HG02763 (cell line): ENCODE results near the gene KRTAP10-7.
"Not testable (repeated sequence)": the region's sequence is repeated elsewhere in the genome, so short reads cannot be mapped to it uniquely, and the experiment has no call there.

Source experiments
- ATAC-seq: cut with Tn5 transposase; IDR thresholded peaks from one replicate; pipeline ENCODE4 v1.9.1; 2021; ENCODE audit warnings: mild to moderate bottlenecking, moderate library complexity; ENCODE audit not compliant: unreplicated experiment

KRTAP10-7 gene

DNA sequence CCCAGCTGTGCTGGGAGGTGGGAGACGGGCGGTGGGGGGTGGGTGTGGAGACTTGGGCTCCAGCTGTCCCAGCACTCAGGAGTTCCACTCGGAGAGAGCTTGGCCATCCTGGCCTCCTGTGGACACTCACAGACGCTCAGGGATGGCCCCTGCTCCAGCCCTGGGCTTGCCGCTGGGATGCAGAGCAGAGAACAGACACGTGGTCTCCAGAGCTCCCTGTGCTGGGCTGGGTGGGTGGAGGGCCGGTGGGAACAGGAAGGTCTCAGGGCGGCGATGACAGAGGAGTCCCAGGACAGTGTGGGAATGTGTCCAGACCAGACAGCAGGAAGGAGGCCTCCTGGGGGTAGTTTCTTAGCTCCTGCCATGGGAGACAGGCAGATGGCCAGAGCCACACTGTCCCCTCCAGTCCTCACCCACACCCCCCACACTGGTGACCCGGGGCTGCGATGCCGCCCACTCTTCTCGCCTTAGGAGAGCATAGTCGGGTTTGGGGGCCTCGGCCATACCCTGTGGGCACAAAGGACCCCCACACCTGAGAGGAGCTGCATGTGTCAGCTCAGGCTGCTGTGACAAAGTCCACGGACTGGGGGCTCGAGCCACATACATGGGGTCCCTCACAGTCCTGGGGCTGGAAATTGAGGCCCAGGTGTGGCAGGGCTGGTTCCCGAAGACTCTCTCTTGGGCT is 28.5 kb downstream of the KRTAP10-7 start:
- ATAC-seq, result no peak

DNA sequence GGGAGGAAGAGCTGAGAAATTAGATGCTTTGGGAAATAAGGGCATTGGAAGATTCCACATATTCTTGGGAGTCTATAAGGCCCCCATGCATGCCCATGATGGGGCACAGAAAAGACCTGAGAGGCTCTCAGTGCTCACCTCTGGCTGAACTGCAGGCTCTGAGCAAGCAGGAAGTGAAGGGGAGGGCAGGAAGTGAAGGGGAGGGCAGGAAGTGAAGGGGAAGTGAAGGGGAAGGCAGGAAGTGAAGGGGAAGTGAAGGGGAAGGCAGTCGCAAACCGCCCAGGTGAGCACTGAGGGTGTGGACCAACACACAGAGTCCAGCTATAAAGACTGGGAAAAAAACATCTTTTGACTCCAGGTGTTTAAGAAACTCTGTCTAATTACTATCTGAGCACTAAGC is 30.0 kb downstream of the KRTAP10-7 start:
- no peak for ATAC-seq

DNA sequence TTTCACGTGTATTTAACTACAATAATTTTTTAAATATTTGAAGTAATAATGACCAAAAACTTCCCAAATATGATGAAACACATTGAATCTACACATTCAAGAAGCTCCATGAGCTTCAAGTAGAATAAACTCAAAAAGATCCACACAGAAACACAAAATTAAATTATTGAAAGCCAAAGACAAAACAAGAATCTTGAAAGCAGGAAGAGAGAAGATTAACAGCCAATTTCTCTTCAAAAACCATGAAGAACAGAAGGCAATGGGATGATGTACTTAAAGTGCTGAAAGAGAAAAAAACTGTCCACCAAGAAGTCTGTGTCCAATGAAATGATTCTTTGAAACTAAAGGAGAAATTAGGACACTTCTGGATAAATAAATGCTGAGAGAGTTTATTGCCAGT is 31.7 kb downstream of the KRTAP10-7 start:
- no peak for ATAC-seq

DNA sequence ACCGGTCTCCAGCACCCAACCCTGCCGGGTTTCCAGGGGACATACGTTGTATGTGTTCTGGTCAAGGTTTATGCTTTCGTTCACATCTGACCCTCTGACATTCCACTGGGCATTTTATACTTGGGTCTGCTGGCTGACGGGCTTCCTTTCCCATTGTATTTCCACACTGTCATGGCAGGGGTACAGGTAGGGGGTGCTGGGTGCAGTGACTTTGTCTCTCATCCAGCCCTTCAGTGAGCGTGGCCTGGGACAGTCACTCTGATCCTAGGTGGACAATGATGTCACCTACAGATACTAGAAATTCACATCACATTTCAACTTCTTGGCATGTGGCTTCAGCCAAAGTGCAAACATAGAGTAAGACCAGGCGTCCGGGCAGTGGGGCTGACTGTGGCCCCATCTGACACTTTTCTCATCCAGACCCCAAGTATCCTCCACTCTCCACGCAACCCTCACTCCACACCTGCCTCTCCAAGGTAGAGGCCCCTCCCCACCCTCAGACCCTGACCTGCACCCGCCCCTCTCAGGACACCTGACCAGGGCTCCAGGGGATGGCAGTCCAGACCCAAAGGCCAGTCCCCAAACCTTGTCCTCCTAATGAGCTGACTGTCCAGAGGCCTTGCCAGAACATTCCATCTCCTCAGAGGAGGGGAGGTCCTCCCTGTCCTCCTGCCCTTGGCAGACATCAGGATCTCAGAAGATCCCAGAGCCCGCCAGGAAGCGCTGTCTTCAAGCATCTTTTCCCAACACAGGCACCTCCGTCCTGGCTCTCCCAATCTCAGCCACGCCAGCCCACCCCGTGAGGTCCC is 36.0 kb downstream of the KRTAP10-7 start:
- no peak for ATAC-seq

DNA sequence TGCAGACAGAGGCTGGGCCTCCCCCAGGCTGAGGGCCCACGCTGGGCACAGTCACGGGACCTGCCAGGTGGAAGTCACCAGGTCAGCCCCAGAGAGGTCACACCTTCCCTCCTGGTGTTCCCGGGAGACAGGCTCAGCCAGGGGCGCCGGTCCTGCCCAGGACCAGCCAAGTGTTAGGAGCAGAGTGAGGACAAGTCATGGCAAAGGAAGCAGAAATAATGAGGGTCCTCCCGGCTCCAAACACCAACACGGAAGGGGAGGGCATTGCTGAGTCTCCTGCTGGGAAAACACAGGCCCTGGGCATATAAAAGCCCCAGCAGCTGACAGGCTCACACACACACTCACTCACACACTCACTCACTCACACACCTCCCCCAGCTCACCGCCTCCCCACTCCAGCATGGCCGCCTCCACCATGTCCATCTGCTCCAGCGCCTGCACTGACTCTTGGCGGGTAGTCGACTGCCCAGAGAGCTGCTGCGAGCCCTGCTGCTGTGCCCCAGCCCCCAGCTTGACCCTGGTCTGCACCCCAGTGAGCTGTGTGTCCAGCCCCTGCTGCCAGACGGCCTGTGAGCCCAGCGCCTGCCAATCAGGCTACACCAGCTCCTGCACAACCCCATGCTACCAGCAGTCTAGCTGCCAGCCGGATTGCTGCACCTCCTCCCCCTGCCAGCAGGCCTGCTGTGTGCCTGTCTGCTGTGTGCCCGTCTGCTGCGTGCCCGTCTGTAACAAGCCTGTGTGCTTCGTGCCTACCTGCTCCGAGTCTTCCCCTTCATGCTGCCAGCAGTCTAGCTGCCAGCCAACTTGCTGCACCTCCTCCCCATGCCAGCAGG is 36.8 kb downstream of the KRTAP10-7 start, which contains the start of gene KRTAP10-10:
TSS of gene KRTAP10-10 (plus strand) at position 339 of the 833 bp plus-strand sequence. CDS start at position 401, 62 bp downstream.
- ATAC-seq, result no peak

DNA sequence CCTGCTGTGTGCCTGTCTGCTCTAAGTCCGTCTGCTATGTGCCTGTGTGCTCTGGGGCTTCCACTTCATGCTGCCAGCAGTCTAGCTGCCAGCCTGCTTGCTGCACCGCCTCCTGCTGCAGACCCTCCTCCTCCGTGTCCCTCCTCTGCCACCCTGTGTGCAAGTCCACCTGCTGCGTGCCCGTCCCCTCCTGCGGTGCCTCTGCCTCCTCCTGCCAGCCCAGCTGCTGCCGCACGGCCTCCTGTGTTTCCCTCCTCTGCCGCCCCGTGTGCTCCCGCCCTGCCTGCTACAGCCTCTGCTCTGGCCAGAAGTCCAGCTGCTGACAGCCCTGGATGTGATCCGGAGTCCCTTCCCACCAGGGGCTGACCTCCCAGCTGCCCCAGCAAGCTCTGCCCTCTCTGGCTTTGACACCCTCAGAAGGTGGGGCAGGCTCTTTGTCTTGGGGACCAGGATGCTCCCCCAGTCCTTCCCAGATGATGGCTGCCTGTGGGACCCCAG is 37.5 kb downstream of the KRTAP10-7 start:
- ATAC-seq, result not testable (repeated sequence)

DNA sequence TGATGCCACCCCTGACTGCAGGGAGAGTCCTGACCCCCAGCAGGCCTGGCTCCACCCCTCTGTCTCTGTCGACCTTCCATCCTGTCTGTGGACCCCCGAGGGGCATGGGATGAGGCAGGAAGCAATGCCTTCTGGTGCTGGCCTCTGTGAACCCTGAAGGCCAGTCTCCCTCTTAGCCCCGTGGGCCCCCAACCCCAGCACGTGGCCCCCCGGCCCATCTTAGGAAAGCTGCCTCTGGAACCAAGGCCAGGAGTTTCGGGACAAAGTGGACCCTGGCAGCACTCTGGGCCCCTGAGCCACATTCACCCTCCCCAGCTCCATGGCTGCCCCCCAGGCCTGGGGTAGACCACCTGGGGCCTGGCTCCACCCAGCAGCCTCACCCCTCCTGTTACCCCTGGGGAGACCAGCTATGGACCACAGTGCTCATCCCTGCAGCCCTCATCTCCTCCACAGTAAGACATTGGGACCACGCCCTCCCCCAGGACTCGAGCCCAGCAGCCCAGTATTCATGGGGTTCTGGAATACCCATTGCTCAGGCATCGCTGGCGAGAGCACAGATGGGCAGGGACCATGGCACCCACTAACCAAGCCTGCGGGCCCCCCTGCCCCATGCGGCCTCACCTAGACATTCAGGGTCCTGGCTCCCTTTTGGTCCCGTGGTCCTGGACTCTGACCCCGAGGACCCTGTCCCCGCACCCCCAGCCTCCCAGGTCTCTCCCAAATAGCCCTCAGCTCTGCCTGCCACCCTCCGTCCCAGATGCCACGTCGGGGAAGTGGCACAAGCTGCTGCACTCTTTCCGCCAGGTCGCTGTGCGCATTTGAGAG is 38.3 kb downstream of the KRTAP10-7 start:
- ATAC-seq, result not testable (repeated sequence)

DNA sequence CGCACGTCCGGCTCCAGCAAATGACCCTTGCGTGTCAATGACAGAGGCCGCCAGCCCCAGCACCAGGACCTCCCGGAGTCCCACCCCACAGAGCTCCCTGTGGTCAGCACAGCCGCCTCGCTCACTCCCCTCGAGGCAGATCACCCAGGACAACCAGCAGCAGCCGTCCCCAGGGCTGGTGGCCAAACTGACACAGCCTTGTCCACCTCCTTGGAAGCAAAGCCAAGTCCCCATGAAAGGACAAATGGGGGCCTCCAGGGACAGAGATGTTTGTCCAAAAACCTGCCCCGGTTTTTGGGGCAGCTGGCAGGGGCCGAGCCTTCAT is 38.9 kb downstream of the KRTAP10-7 start:
- ATAC-seq, result no peak

DNA sequence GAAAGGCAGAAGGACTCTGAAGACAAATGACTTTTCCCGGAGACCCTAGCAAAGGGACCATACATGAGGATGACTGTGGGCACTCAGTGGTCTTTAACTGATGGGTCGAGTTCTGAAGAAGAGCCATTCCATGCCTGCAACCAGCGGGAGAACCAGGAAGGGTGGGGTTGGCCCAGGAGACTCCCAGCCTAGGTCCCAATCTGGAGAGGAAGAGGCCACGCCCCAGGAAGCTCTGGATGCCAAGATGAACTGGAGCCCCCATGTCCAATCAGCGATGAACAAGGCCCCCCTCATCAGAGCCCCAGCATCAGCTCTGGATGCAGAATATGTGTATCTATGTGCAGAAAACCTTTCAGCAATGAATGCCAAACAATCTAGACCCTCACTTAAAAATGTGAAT is 40.4 kb downstream of the KRTAP10-7 start:
- no peak for ATAC-seq

DNA sequence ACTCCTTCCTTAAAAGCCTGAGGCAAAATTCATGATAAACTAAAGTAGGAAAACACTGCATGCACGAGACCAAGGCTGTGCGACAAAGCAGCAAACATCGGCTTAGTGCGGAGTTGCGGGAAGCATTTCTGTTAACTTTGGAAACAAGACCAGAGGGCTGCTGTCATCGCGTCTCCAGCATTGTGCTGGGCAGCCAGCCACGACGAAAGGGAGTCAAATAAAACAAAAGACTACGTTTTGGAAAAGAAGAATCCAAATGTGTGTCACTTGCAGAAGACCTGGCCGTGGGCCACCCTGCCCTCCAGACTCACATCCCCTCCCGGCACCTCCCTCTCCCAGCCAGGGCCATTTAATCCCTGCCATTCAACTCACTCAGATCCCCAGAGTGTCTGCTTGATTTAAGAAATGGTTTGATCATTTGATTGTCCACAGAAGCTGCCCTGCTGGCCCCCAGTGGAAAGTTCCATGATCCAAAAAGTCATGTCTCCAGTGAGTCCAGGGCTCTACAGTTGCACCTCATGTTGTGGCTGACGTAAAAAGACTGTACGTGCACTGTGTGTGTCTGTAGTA is 43.4 kb downstream of the KRTAP10-7 start:
- ATAC-seq, result no peak

DNA sequence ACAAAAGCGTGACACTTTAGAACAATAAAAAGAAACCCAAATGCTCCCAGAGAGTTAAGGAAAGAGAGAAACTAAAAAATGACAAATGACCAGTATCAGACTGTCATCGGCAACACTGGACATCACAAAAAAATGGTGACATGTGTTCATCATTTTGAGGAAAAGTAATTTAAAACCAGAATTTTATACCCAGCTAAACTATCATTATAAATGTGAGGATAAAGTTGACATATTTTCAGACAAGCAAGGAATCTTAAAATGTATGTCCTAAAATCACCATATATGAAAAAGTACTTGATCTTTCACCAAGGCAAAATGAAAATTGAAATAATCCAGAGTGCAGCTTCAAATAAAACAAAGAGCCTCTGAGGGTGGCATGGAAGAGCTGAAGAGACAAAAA is 44.5 kb downstream of the KRTAP10-7 start:
- ATAC-seq, result no peak

DNA sequence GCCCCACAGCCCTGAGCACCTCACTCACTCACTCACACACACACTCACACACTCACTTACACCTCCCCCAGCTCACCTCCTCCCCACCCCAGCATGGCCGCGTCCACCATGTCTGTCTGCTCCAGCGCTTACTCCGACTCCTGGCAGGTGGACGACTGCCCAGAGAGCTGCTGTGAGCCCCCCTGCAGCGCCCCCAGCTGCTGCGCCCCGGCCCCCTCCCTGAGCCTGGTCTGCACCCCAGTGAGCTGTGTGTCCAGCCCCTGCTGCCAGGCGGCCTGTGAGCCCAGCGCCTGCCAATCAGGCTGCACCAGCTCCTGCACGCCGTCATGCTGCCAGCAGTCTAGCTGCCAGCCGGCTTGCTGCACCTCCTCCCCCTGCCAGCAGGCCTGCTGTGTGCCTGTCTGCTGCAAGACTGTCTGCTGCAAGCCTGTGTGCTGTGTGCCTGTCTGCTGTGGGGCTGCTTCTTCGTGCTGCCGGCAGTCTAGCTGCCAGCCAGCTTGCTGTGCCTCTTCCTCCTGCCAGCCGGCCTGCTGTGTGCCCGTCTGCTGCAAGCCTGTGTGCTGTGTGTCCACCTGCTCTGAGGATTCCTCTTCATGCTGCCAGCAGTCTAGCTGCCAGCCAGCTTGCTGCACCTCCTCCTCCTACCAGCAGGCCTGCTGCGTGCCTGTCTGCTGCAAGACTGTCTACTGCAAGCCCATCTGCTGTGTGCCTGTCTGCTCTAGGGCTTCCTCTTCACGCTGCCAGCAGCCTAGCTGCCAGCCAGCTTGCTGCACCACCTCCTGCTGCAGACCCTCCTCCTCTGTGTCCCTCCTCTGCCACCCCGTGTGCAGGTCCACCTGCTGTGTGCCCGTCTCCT is 46.2 kb downstream of the KRTAP10-7 start, which contains the start of gene KRTAP10-11:
TSS of gene KRTAP10-11 (plus strand) at position 49 of the 856 bp plus-strand sequence. CDS start at position 94, 45 bp downstream.
- not testable (repeated sequence) for ATAC-seq

DNA sequence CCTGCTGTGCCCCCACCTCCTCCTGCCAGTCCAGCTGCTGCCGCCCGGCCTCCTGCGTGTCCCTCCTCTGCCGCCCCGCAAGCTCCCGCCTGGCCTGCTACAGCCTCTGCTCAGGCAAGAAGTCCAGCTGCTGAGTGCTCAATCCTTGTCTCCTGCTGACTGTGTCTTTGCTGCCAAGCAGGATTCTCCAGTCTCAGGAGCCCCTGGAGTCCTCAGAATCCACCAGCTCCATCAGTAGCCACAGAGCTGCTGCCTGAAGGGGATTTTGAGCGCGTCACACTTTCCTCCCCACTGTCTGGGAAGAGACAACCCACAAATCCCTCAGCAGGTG is 46.8 kb downstream of the KRTAP10-7 start:
- ATAC-seq, result no peak

DNA sequence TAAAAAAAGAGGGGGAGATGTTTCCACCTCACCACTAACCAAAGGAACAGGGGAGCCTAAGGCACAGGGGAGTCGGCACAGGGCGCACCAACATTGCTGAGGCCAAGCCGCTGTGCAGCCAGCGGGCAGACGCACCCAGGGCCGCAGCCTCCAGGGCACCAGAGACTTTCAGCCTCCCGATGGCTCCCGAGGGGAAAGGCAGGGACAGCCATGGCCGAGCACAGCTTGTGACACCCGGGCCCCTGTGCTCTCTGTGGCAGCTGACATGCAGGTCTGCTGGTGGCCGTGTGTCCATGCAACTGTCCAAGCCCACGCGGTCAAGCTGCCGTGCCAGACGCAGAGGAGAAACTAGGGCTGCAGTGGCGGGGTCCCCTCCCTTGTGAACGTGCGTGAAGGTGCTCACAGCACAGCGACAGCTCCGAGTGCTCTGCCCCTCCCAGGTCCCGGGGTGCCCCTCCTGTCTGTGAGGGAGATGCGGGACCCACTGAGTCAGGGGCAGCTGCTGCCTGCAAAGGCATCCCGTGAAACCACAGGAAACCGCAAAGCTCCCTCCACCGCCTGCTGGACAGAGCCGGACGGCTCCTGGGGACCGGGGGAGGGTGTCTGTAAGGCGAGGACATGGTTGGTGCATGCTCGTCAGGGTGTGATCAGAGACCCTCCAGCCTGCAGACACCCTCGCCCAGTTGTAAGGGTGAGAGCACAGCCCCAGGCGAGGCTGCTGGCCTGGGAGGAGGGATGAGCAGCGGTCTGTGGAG is 48.3 kb downstream of the KRTAP10-7 start:
- no peak for ATAC-seq

DNA sequence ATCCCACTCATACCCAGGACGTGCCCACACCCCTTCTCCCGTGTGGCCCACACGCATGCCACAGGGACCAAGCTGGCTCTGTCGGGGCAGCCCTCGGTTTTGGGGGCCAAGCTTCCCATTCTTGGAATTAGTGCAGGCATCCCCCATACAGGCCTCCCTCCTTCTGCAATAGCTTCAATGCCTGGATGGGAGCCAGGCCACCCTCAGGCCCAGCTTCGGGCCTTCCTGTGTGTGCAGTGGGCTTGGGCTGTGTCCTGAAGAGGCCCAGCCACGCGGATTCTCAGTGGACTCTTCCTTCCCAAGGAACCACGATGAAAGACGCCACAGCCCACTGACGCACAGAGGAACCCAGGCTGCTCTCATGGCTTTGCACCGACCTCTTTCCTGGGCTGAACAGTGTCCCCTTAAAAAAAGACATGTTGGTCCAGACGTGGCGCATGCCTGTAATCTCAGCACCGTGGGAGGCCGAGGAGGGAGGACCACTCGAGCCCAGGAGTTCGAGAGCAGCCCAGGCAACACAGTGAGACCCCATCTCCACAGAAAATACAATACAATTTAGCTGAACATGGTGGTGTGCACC is 49.2 kb downstream of the KRTAP10-7 start:
- ATAC-seq, result no peak

DNA sequence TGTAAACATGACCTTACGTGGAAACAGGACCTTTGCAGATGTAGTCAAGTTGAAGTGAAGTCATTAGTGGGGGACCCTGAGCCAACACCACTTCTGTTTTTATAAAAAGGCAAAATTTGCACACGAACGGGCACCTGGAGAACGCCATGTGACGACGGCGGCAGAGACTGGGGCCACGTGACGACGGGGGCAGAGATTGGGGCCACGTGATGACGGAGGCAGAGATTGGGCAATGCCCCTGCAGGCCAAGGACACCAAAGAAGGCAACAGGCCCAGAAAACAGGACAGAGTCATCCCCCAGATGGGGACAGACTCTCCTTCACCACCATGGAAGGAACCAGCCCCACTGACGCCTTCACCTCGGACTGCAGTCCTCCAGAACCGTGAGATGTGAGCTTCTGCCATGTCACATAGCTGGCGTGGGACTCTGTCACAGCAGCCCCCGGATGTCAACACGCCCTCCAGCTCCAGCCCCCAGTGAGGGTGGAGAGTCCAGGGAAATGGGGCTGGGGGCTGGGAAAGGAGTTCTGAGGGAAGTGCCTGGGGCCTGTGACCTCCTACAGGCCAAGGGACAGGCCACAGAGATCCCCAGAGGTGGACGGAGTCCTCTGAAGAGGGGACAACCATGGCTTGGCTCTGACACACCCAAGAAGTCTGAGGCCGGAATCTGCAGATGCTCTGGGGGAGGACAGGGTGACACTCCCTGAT is 50.0 kb downstream of the KRTAP10-7 start:
- no peak for ATAC-seq

DNA sequence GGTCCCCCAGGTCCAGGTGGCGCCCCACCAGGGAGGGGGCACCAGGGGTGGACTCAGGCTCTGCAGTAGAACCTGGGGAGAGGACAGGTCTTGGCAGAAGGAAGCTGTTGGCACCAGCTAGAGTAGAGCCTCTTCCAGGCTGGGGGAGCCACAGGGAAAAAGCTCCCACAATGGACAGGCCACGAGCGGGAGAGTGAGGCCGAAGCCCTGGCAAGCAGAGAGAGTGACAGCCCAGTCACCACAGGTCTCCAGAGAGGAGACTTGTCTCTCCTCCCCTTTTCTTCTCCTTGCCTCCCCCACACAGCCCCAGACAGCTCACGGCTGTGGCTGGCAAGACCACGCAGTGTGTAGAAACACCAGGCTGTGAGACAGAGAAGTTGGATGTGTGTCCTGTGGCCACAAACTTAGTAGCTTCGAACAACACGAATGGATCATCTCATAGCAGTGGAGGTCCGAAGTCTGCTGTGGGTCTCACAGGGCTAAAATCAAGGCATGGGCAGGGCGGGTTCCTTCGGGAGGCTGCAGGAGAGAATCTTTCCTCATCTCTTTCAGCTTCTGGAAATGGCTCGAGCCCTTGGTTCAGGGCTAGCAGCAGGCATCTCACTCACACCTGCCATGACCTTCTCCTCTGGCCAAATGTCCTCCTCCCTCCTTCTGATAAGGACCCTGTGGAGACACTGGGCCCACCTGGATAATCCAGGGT is 50.7 kb downstream of the KRTAP10-7 start:
- ATAC-seq, result no peak
